GM21390 (cell line): ENCODE data around the gene UBR3.
A peak's percentile ranks its signal among the peaks of the same experiment; 100 is the strongest.
"Not testable (repeated sequence)": the region's sequence is repeated elsewhere in the genome, so short reads cannot be mapped to it uniquely, and the experiment has no call there.

Source experiments
- ATAC-seq: cut with Tn5 transposase; IDR thresholded peaks from one replicate; pipeline ENCODE4 v1.9.1; 2021; ENCODE audit not compliant: unreplicated experiment

Gene UBR3

GRCh38 chr2:169827272-169828140 is at the start of gene UBR3:
Gene UBR3, plus strand, starts transcription at chr2:169827454. Its CDS starts 54 bp downstream, at chr2:169827508.
- ATAC-seq: peak; percentile 82

DNA sequence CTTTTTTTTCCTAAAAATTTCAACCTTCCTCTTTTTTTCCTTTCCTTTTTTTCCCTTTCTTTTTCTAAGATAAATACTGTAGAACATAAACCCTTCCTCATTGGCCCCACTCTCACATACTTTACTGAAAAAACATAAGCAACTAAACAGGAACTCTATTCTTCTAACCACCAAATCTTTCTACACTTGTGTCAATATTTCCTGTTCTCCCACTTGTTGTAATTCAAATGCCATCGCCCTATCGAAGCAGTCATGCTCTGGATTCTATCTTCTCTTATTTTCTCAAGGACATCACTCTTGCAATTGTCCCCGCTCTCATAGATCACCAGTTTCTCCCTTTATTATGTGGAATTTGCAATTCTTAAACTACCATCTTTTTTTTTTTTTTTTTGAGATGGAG is 48.8 kb upstream of the UBR3 start:
- ATAC-seq: no peak

DNA sequence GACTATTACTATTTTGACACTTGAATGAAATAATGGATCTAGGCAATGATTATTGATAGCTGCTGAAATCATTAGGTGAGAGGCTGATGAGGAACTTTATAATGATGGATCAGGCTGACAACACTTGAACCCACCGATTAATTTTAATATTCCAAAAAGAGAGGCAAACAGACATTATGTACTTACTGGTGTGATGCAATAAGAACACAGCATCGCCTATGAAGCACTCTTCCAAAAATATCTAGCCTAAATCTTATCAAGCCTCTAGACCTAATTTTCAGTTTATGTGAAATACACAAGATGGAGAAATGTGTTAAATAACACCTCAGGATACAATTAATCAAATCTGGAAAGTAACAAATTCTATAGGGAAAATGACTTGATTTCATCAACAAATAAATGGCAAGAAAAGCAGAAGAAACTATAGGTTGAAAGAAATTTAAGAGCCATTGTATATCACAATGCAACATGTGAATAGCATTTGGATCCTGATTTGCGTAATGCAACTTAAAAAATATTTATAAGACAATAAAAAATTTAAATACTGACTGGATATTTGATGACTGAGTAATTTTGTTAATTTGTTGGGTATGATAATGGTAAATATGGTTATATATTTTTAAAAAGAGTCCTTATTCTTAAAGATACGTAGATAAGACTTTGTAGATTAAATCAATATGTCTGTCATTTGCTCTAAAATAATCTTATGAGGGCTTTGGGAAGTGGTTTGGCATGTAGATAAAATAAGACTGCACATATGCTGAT is 45.8 kb upstream of the UBR3 start:
- ATAC-seq: no peak

GRCh38 chr2:169782513-169782912 is 44.7 kb upstream of the UBR3 start:
- no peak for ATAC-seq

- no peak for ATAC-seq
Measured at GRCh38 chr2:169790581-169790980, 36.7 kb upstream of the UBR3 start.

GRCh38 chr2:169795181-169795580 is 32.1 kb upstream of the UBR3 start:
- no peak for ATAC-seq

GRCh38 chr2:169796441-169796840 is 30.8 kb upstream of the UBR3 start:
- ATAC-seq: no peak

GRCh38 chr2:169797601-169798000 is 29.7 kb upstream of the UBR3 start:
- ATAC-seq: no peak

DNA sequence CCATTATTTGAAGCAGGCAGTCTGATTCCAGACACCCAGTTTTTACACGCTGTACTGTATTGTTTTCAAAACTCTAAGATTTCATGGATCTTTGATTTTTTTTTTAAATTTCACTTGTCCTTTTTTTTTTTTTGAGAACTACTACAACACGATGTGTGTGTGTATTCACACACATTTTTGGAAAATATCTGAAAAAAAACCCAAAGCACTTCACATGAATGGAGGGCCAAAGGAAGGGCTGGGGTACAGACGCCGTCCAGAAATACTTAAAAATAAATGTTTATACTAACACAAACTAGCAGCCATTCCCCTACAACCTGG is 28.9 kb upstream of the UBR3 start:
- peak; percentile 6 for ATAC-seq

GRCh38 chr2:169798718-169799592 is 28.3 kb upstream of the UBR3 start, which contains the start of gene SSB:
Gene SSB, plus strand, starts transcription at chr2:169798871. Its CDS starts 2,090 bp downstream, at chr2:169800961.
- ATAC-seq: peak; percentile 97

- ATAC-seq: no peak
Measured at GRCh38 chr2:169803480-169803879, 23.8 kb upstream of the UBR3 start.

DNA sequence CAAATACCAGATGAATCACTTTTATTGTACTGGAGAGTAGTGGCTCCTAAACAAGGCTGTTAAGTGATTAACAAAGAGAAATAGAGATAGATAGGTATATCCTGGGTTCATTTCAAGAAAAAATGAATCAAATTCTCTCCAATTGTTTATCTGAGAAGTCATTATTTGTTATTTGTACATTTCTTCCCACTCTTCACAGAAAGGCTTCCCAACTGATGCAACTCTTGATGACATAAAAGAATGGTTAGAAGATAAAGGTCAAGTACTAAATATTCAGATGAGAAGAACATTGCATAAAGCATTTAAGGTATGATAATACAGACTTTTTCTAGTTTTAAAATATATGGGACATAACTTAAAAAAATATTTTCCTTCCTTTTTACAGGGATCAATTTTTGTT is 20.7 kb upstream of the UBR3 start:
- ATAC-seq: no peak

DNA sequence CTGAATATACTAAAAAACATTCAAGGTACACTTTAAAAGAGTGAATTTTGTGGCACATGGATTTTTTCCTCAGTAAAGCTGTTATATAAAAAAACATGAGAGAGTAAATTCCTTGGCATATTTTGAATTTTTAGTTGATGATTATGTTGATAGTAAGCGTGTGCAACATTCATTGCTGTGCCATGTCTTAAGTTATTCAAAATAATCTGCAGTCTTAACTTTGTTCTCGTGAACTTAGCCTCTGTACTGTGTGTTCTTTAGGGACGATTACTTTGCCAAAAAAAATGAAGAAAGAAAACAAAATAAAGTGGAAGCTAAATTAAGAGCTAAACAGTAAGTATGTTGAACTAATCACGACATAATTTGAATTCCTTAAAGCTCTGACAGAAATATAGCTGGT is 19.0 kb upstream of the UBR3 start:
- ATAC-seq: no peak

DNA sequence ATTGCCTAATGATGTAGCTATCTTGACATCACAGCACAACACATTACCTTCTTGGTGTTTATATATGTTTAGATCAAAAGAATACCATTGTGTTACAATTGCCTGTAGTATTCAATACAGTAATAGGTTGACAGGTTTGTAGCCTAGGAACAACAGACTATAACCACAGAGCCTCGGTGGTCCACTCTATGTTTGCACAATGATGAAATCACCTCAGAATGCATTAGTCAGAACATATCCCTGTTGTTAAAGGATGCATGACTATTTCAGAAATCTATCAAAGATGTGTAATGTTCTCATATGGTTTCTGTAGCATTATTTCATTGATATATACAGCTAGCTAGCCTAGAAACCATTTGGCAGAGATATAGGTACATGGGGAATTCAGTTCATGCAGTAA is 11.4 kb upstream of the UBR3 start:
- ATAC-seq: no peak

GRCh38 chr2:169816961-169817360 is 10.3 kb upstream of the UBR3 start:
- not testable (repeated sequence) for ATAC-seq

- ATAC-seq: not testable (repeated sequence)
Measured at GRCh38 chr2:169817369-169817768, 9.9 kb upstream of the UBR3 start.

DNA sequence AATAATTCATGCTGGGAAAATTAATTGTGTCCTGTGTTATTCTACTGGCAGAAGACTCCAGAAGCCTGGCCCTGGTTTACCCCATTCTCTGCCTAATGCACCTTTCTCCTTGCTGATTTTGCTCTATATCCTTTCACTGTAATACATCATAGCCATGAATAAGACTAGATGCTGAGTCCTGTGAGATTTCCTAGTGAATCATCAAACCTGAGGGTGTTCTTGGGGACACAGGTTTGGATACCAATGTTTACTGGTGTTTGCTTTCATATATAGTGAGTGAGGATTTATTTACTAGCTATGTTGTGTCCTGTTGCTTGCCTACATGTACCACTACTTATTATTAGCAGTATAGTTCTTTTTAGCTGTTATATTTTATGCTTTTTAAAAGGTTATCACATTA is 9.0 kb upstream of the UBR3 start:
- no peak for ATAC-seq

GRCh38 chr2:169819106-169819505 is 8.1 kb upstream of the UBR3 start:
- ATAC-seq: no peak

GRCh38 chr2:169820101-169820500 is 7.2 kb upstream of the UBR3 start:
- not testable (repeated sequence) for ATAC-seq

- no peak for ATAC-seq
Measured at GRCh38 chr2:169822036-169822435, 5.2 kb upstream of the UBR3 start.

- ATAC-seq: no peak
Measured at GRCh38 chr2:169822785-169823392, 4.4 kb upstream of the UBR3 start.
